ENCODE data around the gene HAUS2.

Gene HAUS2

DNA sequence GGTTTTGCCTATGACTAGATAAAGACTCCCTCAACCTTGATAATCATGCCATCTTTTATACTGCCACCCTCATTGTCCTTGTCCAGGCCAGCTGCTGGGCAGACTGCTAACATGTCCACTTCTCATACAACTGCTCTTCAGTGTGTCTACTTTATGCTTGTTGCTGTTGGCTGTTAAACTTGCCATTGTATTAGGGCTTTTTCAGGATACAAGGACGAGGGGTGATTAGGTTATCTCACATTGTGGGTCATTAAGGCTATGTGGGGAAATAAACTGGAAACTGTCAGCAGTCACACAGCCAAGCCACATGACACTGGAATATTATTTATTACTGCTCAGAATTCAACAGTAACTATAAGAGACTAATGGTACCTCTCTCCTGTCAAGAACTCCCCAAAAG, 62.9 kb downstream of the HAUS2 start:
- Histone ChIP-seq H2BK12ac (ENCODE audit: low read length in 2 of 2) (no peak overlapping the region), H3K18ac (ENCODE audit: low read depth in 1 of 2, low read length in 2 of 2) (no peak overlapping the region), H3K4me1 (ENCODE audit: control insufficient read depth, insufficient read depth, low read depth, low read length) (peaks cover 4% of the 10 kb centered on the region), H3K9ac (ENCODE audit: low read length) (no peak overlapping the region), H3K36me3 (ENCODE audit: control insufficient read depth in 1 of 2, insufficient read depth in 2 of 2, low read depth in 1 of 2, low read length in 2 of 2) (peaks cover 0 to 4% of the 10 kb centered on the region in 2 experiments), H2AK5ac (ENCODE audit: low read length, severe bottlenecking) (no peak overlapping the region), H3K9me3 (ENCODE audit: control insufficient read depth, low read length) (no peaks in the 10 kb centered on the region), H3K23ac (ENCODE audit: low read length in 2 of 2) (no peak overlapping the region), H3K4ac (ENCODE audit: low read depth in 1 of 2, low read length in 2 of 2) (no peak overlapping the region), H4K8ac (ENCODE audit: low read length) (no peak overlapping the region), H2BK120ac (ENCODE audit: low read depth, low read length) (no peak overlapping the region), H3K79me1 (replicated peaks; ENCODE audit: low read length, poor library complexity, severe bottlenecking) (peaks cover 11% of the 10 kb centered on the region), H3K4me2 (ENCODE audit: low read length, poor library complexity, severe bottlenecking) (no peak overlapping the region), H2BK15ac (ENCODE audit: low read depth, poor library complexity, severe bottlenecking) (no peak overlapping the region), H4K91ac (ENCODE audit: low read length) (no peak overlapping the region), H3K27ac (ENCODE audit: low read length, poor library complexity, severe bottlenecking) (no peak overlapping the region), H3K14ac (ENCODE audit: low read length in 2 of 2) (no peak overlapping the region), H2BK5ac (ENCODE audit: low read depth, low read length, poor library complexity, severe bottlenecking) (no peak overlapping the region), H3K4me3 (ENCODE audit: insufficient read depth in 1 of 2, low read depth in 1 of 2, low read length in 2 of 2) (no peak overlapping the region), H2AFZ (ENCODE audit: low read depth, low read length) (no peak overlapping the region), H3K27me3 (ENCODE audit: control insufficient read depth in 1 of 2, insufficient read depth in 1 of 2, low read length in 2 of 2) (no peaks in the 10 kb centered on the region)
- no CpG with 5 or more reads among the region's 1 CpG for WGBS
- DNase-seq: no peak

- no peak overlapping the region for H4K8ac ChIP-seq (ENCODE audit: low read length)
- H3K18ac ChIP-seq (ENCODE audit: low read depth in 1 of 2, low read length in 2 of 2): no peak overlapping the region
- no peak overlapping the region for H2AFZ ChIP-seq (ENCODE audit: low read depth, low read length)
- DNase-seq: no peak
- no peak overlapping the region for H3K23ac ChIP-seq (ENCODE audit: low read length in 2 of 2)
- no peak overlapping the region for H3K14ac ChIP-seq (ENCODE audit: low read length in 2 of 2)
- H3K4me1 ChIP-seq (ENCODE audit: control insufficient read depth, insufficient read depth, low read depth, low read length): peaks cover 4% of the 10 kb centered on the region
- no peak overlapping the region for H3K4me3 ChIP-seq (ENCODE audit: insufficient read depth in 1 of 2, low read depth in 1 of 2, low read length in 2 of 2)
- no peak overlapping the region for H3K9ac ChIP-seq (ENCODE audit: low read length)
- H3K4me2 ChIP-seq (ENCODE audit: low read length, poor library complexity, severe bottlenecking): no peak overlapping the region
- no peaks in the 10 kb centered on the region for H3K9me3 ChIP-seq (ENCODE audit: control insufficient read depth, low read length)
- H2BK12ac ChIP-seq (ENCODE audit: low read length in 2 of 2): no peak overlapping the region
- H3K27me3 ChIP-seq (ENCODE audit: control insufficient read depth in 1 of 2, insufficient read depth in 1 of 2, low read length in 2 of 2): no peaks in the 10 kb centered on the region
- H2BK5ac ChIP-seq (ENCODE audit: low read depth, low read length, poor library complexity, severe bottlenecking): no peak overlapping the region
- WGBS: 95% methylated on average over 7 of the region's 8 CpGs
- no peak overlapping the region for H2BK120ac ChIP-seq (ENCODE audit: low read depth, low read length)
- peaks cover 0 to 1% of the 10 kb centered on the region in 2 experiments for H3K36me3 ChIP-seq (ENCODE audit: control insufficient read depth in 1 of 2, insufficient read depth in 2 of 2, low read depth in 1 of 2, low read length in 2 of 2)
- H2AK5ac ChIP-seq (ENCODE audit: low read length, severe bottlenecking): no peak overlapping the region
- H3K79me1 ChIP-seq (replicated peaks; ENCODE audit: low read length, poor library complexity, severe bottlenecking): peaks cover 9% of the 10 kb centered on the region
- no peak overlapping the region for H3K27ac ChIP-seq (ENCODE audit: low read length, poor library complexity, severe bottlenecking)
- no peak overlapping the region for H4K91ac ChIP-seq (ENCODE audit: low read length)
- no peak overlapping the region for H2BK15ac ChIP-seq (ENCODE audit: low read depth, poor library complexity, severe bottlenecking)
- H3K4ac ChIP-seq (ENCODE audit: low read depth in 1 of 2, low read length in 2 of 2): no peak overlapping the region
Observed at GRCh38 chr15:42612367-42612912, 63.8 kb downstream of the HAUS2 start.

DNA sequence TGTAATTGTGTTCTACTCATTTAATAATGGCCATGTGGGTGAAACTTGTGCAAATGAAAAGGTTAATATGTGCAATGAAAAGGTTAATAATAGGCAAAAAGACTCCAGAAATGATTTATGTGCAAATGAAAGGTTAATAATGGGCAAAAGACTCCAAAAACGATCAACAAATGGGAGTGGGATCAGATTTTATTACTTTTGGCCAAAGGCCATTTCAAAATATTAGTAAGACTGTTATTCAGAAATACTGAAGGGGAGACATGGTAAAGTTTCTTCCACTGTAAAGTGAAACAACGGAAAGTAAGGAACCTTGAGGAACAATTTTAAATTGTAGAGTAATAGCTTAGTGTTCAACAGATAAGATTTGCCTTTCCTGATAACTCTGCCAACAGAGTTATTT, 67.5 kb downstream of the HAUS2 start:
- H4K91ac ChIP-seq (ENCODE audit: low read length): no peak overlapping the region
- no peaks in the 10 kb centered on the region for H3K9me3 ChIP-seq (ENCODE audit: control insufficient read depth, low read length)
- peaks cover 4% of the 10 kb centered on the region for H3K79me1 ChIP-seq (replicated peaks; ENCODE audit: low read length, poor library complexity, severe bottlenecking)
- H3K18ac ChIP-seq (ENCODE audit: low read depth in 1 of 2, low read length in 2 of 2): no peak overlapping the region
- no peak overlapping the region for H2BK12ac ChIP-seq (ENCODE audit: low read length in 2 of 2)
- no peak overlapping the region for H3K14ac ChIP-seq (ENCODE audit: low read length in 2 of 2)
- no peak overlapping the region for H2AK5ac ChIP-seq (ENCODE audit: low read length, severe bottlenecking)
- no peak overlapping the region for H3K9ac ChIP-seq (ENCODE audit: low read length)
- H3K27ac ChIP-seq (ENCODE audit: low read length, poor library complexity, severe bottlenecking): no peak overlapping the region
- H3K36me3 ChIP-seq (ENCODE audit: control insufficient read depth in 1 of 2, insufficient read depth in 2 of 2, low read depth in 1 of 2, low read length in 2 of 2): peaks cover 2 to 3% of the 10 kb centered on the region in 2 experiments
- H4K8ac ChIP-seq (ENCODE audit: low read length): no peak overlapping the region
- no peaks in the 10 kb centered on the region for H3K27me3 ChIP-seq (ENCODE audit: control insufficient read depth in 1 of 2, insufficient read depth in 1 of 2, low read length in 2 of 2)
- no peak overlapping the region for H3K23ac ChIP-seq (ENCODE audit: low read length in 2 of 2)
- 79% methylated on average over 2 of the region's 2 CpGs for WGBS
- H2BK15ac ChIP-seq (ENCODE audit: low read depth, poor library complexity, severe bottlenecking): no peak overlapping the region
- H2AFZ ChIP-seq (ENCODE audit: low read depth, low read length): no peak overlapping the region
- H3K4me3 ChIP-seq (ENCODE audit: insufficient read depth in 1 of 2, low read depth in 1 of 2, low read length in 2 of 2): no peak overlapping the region
- no peak overlapping the region for H2BK5ac ChIP-seq (ENCODE audit: low read depth, low read length, poor library complexity, severe bottlenecking)
- no peak for DNase-seq
- H3K4me1 ChIP-seq (ENCODE audit: control insufficient read depth, insufficient read depth, low read depth, low read length): peaks cover 4% of the 10 kb centered on the region
- H3K4me2 ChIP-seq (ENCODE audit: low read length, poor library complexity, severe bottlenecking): no peak overlapping the region
- no peak overlapping the region for H2BK120ac ChIP-seq (ENCODE audit: low read depth, low read length)
- no peak overlapping the region for H3K4ac ChIP-seq (ENCODE audit: low read depth in 1 of 2, low read length in 2 of 2)

Measured in mesenchymal stem cell (in vitro differentiated cells and primary cell).